HG03025 (cell line): Measurements from ENCODE around the gene RBMXL2.

Source experiments
- ATAC-seq: cut with Tn5 transposase; IDR thresholded peaks from one replicate; pipeline ENCODE4 v1.9.1; 2021; ENCODE audit warnings: mild to moderate bottlenecking, moderate library complexity; ENCODE audit not compliant: unreplicated experiment, low FRiP score

The RBMXL2 gene

GRCh38 chr11:7088921-7089320 lies at the start of gene RBMXL2:
TSS of gene RBMXL2 (plus strand) at chr11:7088998. CDS start at chr11:7089121, 123 bp downstream.
- ATAC-seq: no peak

- ATAC-seq: no peak
These were observed 42.2 kb upstream of the RBMXL2 start for GRCh38 chr11:7046474-7047175.

- ATAC-seq: peak; percentile 91
These were observed 38.6 kb upstream of the RBMXL2 start for GRCh38 chr11:7050191-7050590.

GRCh38 chr11:7056828-7057513 lies 31.8 kb upstream of the RBMXL2 start:
- no peak for ATAC-seq

- ATAC-seq: no peak
These were observed 31.2 kb upstream of the RBMXL2 start for GRCh38 chr11:7057641-7058040.

GRCh38 chr11:7060868-7061267 lies 27.9 kb upstream of the RBMXL2 start:
- ATAC-seq: no peak

GRCh38 chr11:7062534-7062933 lies 26.3 kb upstream of the RBMXL2 start:
- no peak for ATAC-seq

GRCh38 chr11:7072401-7073028 lies 16.3 kb upstream of the RBMXL2 start:
- ATAC-seq: no peak

- ATAC-seq: no peak
These were observed 11.7 kb upstream of the RBMXL2 start for GRCh38 chr11:7077101-7077500.

- ATAC-seq: no peak
These were observed 9.2 kb upstream of the RBMXL2 start for GRCh38 chr11:7079545-7080135.

GRCh38 chr11:7080900-7081299 lies 7.9 kb upstream of the RBMXL2 start:
- no peak for ATAC-seq

- no peak for ATAC-seq
These were observed 7.4 kb upstream of the RBMXL2 start for GRCh38 chr11:7081441-7081840.

- ATAC-seq: no peak
These were observed 792 bp downstream of the RBMXL2 start for GRCh38 chr11:7089328-7090251.

GRCh38 chr11:7098235-7098832 lies 9.5 kb downstream of the RBMXL2 start:
- peak; percentile 55 for ATAC-seq

GRCh38 chr11:7115780-7116179 lies 27.0 kb downstream of the RBMXL2 start:
- ATAC-seq: no peak

- ATAC-seq: no peak
These were observed 27.6 kb downstream of the RBMXL2 start for GRCh38 chr11:7116370-7116769.

GRCh38 chr11:7138051-7138450 lies 49.3 kb downstream of the RBMXL2 start:
- ATAC-seq: no peak
